ENCODE results near the gene KRT71. TPM values are rescaled to one million over a fixed set of nuclear protein-coding genes. Genes with fewer than 3 reads are reported as not detected.
"Not testable (repeated sequence)": the region's sequence is repeated elsewhere in the genome, so short reads cannot be mapped to it uniquely, and the experiment has no call there.

Gene KRT71
- not detected in 2 replicates for total RNA-seq (2014; rRNA removed; shearing (Covaris generic); ENCODE audit: low replicate concordance)

- no peaks in the 10 kb centered on the region for H3K27me3 ChIP-seq
- no peak within 1 kb of the TSS for H3K4me3 ChIP-seq
- DNase-seq = no peak
- H3K36me3 ChIP-seq = no peaks in the 10 kb centered on the region
- no peaks in the 10 kb centered on the region for H3K9me3 ChIP-seq
Measured at GRCh38 chr12:52552681-52553195, at the start of gene KRT71. Gene KRT71, minus strand, starts transcription at chr12:52553145. Its CDS starts 68 bp downstream, at chr12:52553077.

GRCh38 chr12:52602552-52602951 is 49.6 kb upstream of the KRT71 start:
- Histone ChIP-seq H3K9me3 (no peaks in the 10 kb centered on the region), H3K4me3 (no peak overlapping the region), H3K27me3 (peaks cover 10% of the 10 kb centered on the region), H3K36me3 (no peaks in the 10 kb centered on the region)
- no peak for DNase-seq

DNA sequence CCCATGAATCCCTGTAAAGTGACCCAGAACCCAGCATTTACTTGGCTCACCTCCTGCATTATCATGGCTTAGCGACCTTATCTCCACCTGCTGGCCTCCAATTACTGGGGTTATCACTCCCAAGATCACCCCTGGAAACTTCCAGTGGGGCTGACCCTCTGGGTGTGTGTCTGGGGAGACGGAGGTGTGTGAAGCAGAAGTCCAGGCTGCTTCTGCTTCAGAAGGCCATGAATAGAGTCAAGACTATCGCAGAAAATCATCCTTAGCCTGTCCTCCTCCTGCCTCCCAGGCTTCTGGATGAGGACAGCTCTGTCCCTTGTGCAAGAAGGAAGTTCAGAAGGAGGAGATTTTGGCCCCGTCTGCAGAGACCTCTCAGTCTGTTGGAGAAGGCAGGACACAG is 48.7 kb upstream of the KRT71 start:
- H3K36me3 ChIP-seq = no peaks in the 10 kb centered on the region
- DNase-seq = no peak
- no peaks in the 10 kb centered on the region for H3K9me3 ChIP-seq
- H3K27me3 ChIP-seq = peaks cover 12% of the 10 kb centered on the region
- H3K4me3 ChIP-seq = no peak overlapping the region

GRCh38 chr12:52600941-52601481 is 48.1 kb upstream of the KRT71 start, which contains the start of gene KRT72:
Gene KRT72, minus strand, starts transcription at chr12:52601463. Its CDS starts 11 bp downstream, at chr12:52601452.
- no peak for DNase-seq
- no peaks in the 10 kb centered on the region for H3K36me3 ChIP-seq
- peaks cover 14% of the 10 kb centered on the region for H3K27me3 ChIP-seq
- H3K9me3 ChIP-seq = no peaks in the 10 kb centered on the region
- H3K4me3 ChIP-seq = no peak within 1 kb of the TSS

- Histone ChIP-seq H3K9me3 (no peaks in the 10 kb centered on the region), H3K4me3 (no peak overlapping the region), H3K36me3 (no peaks in the 10 kb centered on the region), H3K27me3 (peaks cover 18% of the 10 kb centered on the region)
- DNase-seq = no peak
Measured at GRCh38 chr12:52600475-52600874, 47.5 kb upstream of the KRT71 start.

DNA sequence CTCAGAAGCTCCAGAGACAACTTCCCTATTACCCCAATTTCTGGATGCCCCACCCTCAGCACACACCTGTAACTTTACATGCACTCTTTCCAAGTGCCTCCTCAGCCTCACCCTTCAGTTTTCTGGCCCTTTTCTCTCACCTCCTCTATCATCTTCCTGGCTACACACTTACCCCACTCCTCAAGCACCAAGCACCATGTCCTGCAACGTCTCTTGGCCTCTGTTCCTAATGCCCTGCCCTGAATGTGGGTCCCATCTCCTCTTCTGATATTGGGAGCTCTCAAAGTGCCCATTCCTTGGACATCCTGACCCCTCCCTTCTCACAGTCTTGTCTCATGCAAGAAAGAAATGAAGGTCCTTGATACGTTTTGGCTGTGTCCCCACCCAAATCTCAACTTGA is 47.1 kb upstream of the KRT71 start:
- Histone ChIP-seq H3K36me3 (no peaks in the 10 kb centered on the region), H3K9me3 (no peaks in the 10 kb centered on the region), H3K27me3 (peaks cover 20% of the 10 kb centered on the region), H3K4me3 (no peak overlapping the region)
- no peak for DNase-seq

- DNase-seq = no peak
- Histone ChIP-seq H3K9me3 (no peaks in the 10 kb centered on the region), H3K36me3 (no peaks in the 10 kb centered on the region), H3K27me3 (peaks cover 20% of the 10 kb centered on the region), H3K4me3 (no peak overlapping the region)
Measured at GRCh38 chr12:52598966-52599365, 46.0 kb upstream of the KRT71 start.

- DNase-seq, H3K36me3 ChIP-seq, H3K9me3 ChIP-seq, H3K4me3 ChIP-seq: not testable (repeated sequence)
- H3K27me3 ChIP-seq = peaks cover 13% of the 10 kb centered on the region
Measured at GRCh38 chr12:52594237-52594636, 41.3 kb upstream of the KRT71 start.

DNA sequence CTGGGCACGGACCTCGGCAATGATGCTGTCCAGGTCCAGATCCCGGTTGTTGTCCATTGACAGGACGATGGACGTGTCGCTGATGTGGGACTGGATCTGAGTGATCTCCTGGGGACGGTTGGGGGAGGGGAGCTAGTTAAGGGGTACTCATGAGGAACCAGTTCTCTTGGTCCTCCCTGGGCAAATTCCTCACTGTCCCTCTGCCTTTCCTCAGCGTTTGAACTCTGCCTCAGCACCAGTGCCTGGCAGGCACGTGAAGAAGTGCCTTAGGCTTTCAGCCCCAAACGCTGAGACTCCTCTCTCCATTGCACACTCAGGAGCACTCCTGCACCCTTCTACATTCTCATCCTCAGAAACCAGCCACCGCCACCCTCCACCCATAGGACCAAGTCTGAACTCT is 38.6 kb upstream of the KRT71 start:
- no peaks in the 10 kb centered on the region for H3K36me3 ChIP-seq
- H3K4me3 ChIP-seq = no peak overlapping the region
- H3K9me3 ChIP-seq = no peaks in the 10 kb centered on the region
- no peak for DNase-seq
- peaks cover 6% of the 10 kb centered on the region for H3K27me3 ChIP-seq

DNA sequence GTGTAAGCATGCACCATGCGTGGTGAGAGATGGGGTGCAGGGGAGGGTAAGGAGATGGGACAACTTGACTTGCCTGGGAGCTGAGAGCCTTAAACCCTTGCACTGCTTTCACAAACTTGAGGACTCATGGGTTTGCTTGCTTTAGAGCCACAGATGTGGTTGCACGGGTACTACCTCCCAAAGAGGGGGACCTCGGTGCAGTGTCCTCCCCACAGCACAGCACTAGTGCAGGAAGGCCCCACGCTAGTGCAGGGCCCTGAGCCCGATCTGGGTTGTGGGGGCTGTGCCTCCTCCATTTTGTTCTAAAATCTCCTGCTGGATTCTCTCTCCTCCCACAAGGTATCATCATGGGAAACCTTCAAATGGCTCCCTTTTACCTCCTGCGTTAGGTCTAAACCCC is 37.1 kb upstream of the KRT71 start:
- no peak for DNase-seq
- no peak overlapping the region for H3K4me3 ChIP-seq
- no peaks in the 10 kb centered on the region; the same call in 1 of the 2 replicates for H3K27me3 ChIP-seq
- H3K36me3 ChIP-seq = no peaks in the 10 kb centered on the region
- no peaks in the 10 kb centered on the region for H3K9me3 ChIP-seq

DNA sequence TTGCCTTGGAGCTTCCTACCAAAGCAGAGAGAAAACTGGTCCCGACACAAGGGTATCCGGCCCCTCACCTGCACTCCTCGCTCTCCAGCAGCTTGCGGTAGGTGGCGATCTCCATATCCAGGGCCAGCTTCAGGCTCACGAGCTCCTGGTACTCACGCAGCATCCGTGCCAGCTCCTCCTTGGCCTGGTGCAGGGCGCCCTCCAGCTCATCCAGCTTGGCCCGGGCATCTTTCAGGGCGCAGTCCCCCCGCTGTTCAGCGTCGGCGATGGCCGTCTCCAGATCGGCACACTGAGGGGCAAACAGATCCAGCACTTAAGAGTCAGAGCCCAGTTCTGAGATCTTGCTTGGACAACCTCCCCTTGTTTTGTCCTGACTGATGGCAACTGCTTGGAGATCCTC is 34.6 kb upstream of the KRT71 start:
- Histone ChIP-seq H3K27me3 (no peaks in the 10 kb centered on the region), H3K9me3 (no peaks in the 10 kb centered on the region), H3K36me3 (no peaks in the 10 kb centered on the region)

DNA sequence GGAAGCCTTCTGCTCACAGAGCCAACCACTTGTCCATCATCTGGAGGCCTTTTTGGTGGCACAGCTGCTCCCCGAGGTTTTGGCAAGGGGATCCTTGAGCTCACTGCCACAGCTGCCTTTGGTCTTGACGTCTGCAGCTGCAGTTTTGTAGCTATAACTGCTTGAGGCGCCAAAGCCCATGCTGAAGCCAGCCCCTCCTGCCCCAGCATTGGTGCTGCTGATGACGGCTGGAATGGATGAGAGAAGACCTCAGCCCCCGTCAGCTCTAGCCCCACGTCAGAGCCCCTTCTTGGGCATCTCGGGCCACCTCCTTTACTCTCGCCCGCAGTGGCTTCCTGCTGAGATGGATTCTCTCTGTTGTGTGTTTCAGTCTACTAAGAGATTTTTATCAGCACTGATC is 33.0 kb upstream of the KRT71 start:
- Histone ChIP-seq H3K36me3 (no peaks in the 10 kb centered on the region), H3K4me3 (no peak overlapping the region), H3K9me3 (no peaks in the 10 kb centered on the region), H3K27me3 (no peaks in the 10 kb centered on the region)
- DNase-seq = no peak

More for the DNA sequence above, 34.6 kb upstream of the KRT71 start:
- no peak overlapping the region for H3K4me3 ChIP-seq
- DNase-seq = no peak

GRCh38 chr12:52585066-52585465 is 32.1 kb upstream of the KRT71 start:
- H3K27me3 ChIP-seq = no peaks in the 10 kb centered on the region
- DNase-seq = no peak

DNA sequence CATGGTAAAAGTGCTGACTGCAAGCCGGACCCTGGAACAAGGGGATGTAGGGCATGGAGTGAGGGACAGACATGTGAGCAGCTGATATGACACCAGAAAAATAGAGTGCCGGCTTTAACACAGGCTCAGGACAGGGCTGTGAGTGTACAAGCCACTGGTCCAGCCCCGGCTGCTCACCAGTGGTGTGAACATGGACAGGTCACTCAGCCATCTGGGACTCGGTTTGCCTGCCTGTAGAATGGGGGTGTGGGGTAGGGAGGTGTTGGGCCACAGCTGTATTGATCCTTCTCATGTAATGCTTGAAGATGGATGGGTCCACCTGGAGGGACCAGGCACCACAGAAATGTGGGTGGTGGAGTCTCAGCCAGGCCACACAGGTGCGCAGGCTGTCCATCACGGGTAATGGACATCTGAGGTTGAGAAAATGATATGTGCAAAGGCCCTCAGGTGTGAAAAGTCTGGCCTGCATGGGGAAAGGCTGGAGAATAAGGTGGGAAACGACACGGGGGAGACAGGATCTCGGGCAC is 31.3 kb upstream of the KRT71 start:
- no peak overlapping the region for H3K4me3 ChIP-seq
- no peak for DNase-seq
- H3K36me3 ChIP-seq = no peaks in the 10 kb centered on the region
- H3K9me3 ChIP-seq = no peaks in the 10 kb centered on the region
- no peaks in the 10 kb centered on the region for H3K27me3 ChIP-seq

More at GRCh38 chr12:52585066-52585465, 32.1 kb upstream of the KRT71 start:
- Histone ChIP-seq H3K9me3 (no peaks in the 10 kb centered on the region), H3K4me3 (no peak overlapping the region), H3K36me3 (no peaks in the 10 kb centered on the region)

DNA sequence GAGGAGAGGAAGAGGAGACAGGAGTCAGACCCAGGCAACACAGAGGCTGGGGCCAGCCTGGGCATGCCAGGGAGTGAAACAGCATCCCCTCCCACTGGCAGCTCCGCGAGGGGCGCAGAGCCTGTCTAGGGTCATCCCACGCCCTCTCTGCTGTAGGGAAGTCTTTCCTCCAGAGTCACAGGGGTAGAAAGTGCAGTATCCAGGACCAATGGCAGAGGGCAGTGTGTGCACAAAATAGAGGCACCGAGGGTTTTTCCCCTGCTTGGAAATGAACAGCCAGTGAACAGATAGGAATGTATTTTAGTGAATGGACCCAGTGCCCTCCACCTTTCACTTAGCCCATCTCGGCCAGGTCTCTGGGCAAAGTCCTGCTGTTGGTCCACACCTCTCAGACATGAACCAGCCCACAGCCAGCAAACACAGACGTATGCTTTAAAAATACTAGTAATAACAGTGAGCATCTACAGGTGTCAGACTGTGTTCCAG is 30.1 kb upstream of the KRT71 start:
- no peak overlapping the region for H3K4me3 ChIP-seq
- H3K27me3 ChIP-seq = no peaks in the 10 kb centered on the region
- H3K36me3 ChIP-seq = no peaks in the 10 kb centered on the region
- peak; percentile 66 for DNase-seq
- H3K9me3 ChIP-seq = no peaks in the 10 kb centered on the region

DNA sequence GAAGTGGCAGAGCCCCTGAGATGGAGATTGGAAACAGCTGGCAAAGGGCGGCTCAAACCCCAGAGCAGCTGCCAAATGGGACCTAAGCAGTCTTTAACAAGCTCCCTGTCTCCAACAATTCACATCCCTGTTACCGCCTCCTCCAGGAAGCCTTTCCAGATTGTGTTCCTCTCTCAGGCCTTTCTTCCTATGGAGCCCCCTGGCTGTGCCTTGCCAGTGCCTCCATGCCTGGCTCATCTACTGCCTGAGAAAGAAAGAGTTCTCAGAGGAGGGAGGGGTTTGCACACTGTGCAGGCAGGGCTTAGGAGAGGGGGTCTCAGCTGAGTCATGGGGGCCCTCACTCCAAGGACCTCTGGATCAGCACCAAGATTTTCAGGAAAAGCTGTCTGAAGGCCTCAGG is 29.5 kb upstream of the KRT71 start:
- no peaks in the 10 kb centered on the region for H3K36me3 ChIP-seq
- H3K27me3 ChIP-seq = no peaks in the 10 kb centered on the region
- DNase-seq = no peak
- no peaks in the 10 kb centered on the region for H3K9me3 ChIP-seq
- H3K4me3 ChIP-seq = no peak overlapping the region

GRCh38 chr12:52581481-52581880 is 28.5 kb upstream of the KRT71 start:
- H3K4me3 ChIP-seq = no peak overlapping the region
- DNase-seq = no peak
- H3K9me3 ChIP-seq = no peaks in the 10 kb centered on the region
- no peaks in the 10 kb centered on the region for H3K36me3 ChIP-seq
- no peaks in the 10 kb centered on the region for H3K27me3 ChIP-seq

DNA sequence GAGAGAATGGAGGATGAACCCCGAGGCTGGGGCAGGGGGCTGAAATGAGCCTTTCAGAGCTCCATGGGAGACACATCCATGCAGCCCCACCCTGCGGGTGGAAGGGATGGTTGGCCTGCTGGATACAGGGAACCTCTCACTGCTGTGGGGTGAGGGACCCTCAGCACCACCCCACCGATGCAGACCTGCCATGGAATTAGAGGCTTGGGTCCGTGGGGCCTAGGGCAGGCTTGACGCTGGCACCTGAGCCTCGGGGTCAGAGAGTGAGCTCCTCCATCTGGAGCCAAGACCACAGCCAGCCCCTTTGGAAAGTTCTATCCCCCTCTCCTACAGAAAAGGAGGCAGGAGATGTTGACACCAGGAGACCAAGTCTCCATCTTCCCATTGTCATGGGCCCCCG is 28.1 kb upstream of the KRT71 start:
- H3K36me3 ChIP-seq = no peaks in the 10 kb centered on the region
- no peaks in the 10 kb centered on the region for H3K9me3 ChIP-seq
- H3K27me3 ChIP-seq = no peaks in the 10 kb centered on the region
- H3K4me3 ChIP-seq = no peak overlapping the region
- DNase-seq = no peak
